ENCODE data around the gene SHBG. TPM values are rescaled to one million over a fixed set of nuclear protein-coding genes. Genes with fewer than 3 reads are reported as not detected.
"Not testable (repeated sequence)": the region's sequence is repeated elsewhere in the genome, so short reads cannot be mapped to it uniquely, and the experiment has no call there.

The SHBG gene, protein sequence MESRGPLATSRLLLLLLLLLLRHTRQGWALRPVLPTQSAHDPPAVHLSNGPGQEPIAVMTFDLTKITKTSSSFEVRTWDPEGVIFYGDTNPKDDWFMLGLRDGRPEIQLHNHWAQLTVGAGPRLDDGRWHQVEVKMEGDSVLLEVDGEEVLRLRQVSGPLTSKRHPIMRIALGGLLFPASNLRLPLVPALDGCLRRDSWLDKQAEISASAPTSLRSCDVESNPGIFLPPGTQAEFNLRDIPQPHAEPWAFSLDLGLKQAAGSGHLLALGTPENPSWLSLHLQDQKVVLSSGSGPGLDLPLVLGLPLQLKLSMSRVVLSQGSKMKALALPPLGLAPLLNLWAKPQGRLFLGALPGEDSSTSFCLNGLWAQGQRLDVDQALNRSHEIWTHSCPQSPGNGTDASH
- 0.13 TPM in 1 of 2 replicates, not detected in the other for total RNA-seq

- DNase-seq (ENCODE audit: low read depth in 2 of 2): no peak
Observed at GRCh38 chr17:7629939-7630571, at the start of gene SHBG. Gene SHBG (plus strand): TSS chr17:7630135. CDS start chr17:7630173, 38 bp downstream.

GRCh38 chr17:7580604-7581575, 49.0 kb upstream of the SHBG start:
- DNase-seq (ENCODE audit: low read depth in 2 of 2): no peak

GRCh38 chr17:7582396-7583252, 47.3 kb upstream of the SHBG start:
- no peak for DNase-seq (ENCODE audit: low read depth in 2 of 2)

GRCh38 chr17:7583253-7584109, 46.5 kb upstream of the SHBG start, which contains the start of gene MPDU1:
Gene MPDU1 (plus strand): TSS chr17:7583852. CDS start chr17:7583863, 11 bp downstream.
- DNase-seq (ENCODE audit: low read depth in 2 of 2): peak; percentile 90 to 96

DNA sequence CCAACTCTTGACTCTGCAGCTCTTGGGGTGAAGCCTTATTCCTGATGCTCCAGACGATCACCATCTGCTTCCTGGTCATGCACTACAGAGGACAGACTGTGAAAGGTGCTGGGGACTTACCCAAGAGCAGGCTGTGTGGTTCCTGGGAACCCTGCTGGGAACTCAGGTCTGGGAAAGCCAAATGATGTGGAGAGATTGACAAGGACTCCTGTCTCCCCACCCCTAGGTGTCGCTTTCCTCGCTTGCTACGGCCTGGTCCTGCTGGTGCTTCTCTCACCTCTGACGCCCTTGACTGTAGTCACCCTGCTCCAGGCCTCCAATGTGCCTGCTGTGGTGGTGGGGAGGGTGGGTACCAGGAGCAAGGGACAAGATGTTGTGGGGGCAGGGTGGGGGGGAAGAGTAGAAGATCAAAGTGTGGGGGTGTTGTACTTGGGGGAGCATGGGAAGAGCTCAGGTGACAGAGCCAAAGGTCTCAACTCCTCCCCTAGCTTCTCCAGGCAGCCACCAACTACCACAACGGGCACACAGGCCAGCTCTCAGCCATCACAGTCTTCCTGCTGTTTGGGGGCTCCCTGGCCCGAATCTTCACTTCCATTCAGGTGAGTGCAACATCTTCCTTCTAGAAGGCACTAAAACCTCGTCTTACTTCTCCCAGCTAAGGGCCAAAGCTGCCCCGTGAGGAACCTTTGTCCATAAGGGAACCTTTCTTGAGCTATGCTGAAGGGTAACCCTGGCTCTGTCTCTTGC, 43.1 kb upstream of the SHBG start:
- no peak for DNase-seq (ENCODE audit: low read depth in 2 of 2)

DNA sequence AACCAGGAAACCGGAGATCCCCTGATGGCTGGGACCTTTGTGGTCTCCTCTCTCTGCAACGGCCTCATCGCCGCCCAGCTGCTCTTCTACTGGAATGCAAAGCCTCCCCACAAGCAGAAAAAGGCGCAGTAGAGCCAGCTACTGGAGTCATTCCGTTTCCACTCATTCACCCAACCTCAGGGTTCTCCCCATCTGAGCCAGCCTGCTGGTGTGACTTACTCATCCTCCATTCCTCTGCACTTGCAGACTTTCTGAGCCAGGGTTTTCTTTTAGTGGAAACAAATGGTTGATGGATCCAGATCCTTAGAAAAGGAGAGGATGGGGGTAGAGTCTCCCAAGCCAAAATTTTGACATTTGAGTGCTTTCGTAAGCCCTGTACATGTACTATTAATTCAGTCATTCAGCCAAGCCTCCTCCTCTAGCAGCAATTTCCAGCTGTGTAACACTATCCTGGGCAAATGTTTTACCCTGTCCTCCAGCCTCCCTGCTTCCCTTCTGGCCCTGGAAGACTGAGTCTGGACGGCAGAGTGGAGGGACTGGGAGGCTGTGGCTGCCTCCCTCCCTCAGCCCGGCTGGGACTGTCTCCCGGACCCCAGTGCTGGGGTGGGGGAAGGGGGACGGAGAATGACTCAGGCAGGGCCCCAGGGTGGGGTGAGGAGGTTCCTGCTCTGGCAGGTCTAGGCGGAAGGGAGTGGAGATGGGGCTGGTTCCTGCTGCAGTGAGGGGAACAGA, 42.3 kb upstream of the SHBG start:
- DNase-seq (ENCODE audit: low read depth in 2 of 2): peak in 1 of 2 donors; percentile 38

GRCh38 chr17:7588553-7589203, 41.3 kb upstream of the SHBG start:
- no peak for DNase-seq (ENCODE audit: low read depth in 2 of 2)

DNA sequence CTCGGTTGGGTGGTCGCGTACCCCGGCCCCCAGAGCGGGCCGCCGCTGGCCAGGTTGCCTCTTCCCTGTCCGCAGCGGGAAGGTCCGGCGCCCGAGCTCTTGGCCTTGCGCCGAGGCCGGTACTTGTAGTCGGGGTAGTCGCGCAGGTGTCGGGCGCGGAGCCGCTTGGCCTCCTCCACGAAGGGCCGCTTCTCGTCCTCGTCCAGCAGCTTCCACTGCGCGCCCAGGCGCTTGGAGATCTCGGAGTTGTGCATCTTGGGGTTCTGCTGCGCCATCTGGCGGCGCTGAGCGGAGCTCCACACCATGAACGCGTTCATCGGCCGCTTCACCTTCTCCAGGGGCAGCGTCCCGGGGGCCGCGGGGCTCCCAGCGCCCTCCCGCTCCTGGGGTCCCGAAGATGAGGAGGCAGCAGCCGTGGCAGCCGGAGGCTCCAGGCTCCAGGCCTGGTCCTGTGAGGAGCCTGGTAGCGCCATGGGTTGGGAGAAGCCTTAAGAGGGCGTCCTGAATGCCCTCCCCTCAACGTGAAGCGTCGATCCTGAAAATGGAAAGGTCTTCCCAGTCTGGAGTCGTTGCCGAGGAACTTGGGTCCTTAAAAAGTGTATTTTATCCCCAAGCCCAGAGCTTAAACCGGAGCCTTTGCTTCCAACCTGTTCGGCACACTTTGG, 40.6 kb upstream of the SHBG start:
- peak; percentile 54 to 82 for DNase-seq (ENCODE audit: low read depth in 2 of 2)

GRCh38 chr17:7589891-7590691, 39.8 kb upstream of the SHBG start, which contains the start of gene SOX15:
Gene SOX15 (minus strand): TSS chr17:7590094. CDS start chr17:7589676, 418 bp downstream.
- no peak for DNase-seq (ENCODE audit: low read depth in 2 of 2)

DNA sequence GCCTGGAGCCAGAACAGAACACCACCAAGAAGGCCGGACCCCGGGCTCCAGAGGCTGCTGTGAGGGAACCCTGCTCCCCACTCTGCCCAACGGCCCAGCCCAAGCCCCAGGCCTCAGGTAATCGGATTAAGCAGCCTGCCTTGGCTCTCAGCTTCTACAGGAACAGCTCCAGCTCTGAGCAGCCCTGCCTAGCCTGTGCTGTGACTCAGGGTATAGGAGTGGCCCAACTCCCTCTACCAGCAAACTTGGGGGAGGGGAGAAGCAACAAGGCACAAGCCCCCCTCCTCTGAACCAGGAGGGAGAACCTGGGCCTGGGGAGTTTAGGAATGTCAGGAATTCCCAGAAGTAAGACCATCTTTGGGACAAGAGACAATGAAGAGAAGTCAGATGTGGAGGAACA, 39.2 kb upstream of the SHBG start:
- no peak for DNase-seq (ENCODE audit: low read depth in 2 of 2)

DNA sequence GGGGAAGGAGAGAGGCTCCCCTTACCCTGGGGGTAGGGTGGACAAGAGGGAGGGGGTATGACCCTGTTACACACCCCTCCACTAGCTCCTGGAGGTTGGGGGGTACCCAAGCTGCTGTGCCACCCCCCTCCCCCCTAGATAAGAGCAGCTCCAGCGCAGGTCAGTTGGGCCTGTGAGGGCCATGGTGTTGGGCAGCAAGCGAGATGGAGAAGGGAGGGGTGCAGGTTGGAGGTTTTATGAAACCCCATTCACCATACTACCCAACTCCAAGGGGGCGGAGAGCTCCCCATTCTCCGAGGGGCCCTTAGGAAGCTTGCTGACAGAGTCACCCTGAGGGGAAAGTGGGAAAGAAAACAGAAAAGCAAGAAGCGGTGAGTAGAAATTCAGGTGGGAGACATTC, 38.3 kb upstream of the SHBG start:
- DNase-seq (ENCODE audit: low read depth in 2 of 2): no peak

DNA sequence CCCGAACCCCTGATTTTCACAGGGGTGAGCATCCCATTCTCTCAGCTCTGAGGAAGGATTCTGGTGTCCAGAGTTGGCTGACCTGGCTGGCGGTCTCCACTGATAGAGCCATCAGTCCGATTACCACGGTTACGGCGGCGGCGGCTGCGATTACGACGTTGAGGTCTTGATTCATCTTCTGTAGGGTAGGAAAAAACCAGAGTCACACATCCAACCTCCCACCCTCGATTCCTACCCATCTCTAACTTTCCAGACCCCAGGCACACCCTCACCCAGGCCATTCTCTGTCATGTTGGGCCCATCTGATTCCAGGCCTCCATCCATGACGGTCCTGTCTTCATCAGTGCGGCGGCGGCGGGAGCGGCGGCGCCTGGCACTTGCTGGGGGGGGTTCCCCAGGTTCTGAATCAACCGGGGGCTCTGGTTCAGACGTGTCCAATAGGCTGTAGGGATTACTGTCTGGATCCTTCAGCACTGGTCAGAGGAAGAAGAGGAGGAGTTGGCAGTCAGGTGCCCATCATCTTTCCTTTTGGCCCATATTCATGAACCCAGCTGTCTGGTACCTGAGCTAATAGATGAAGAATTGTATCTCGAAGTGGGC, 37.4 kb upstream of the SHBG start:
- DNase-seq (ENCODE audit: low read depth in 2 of 2): no peak

DNA sequence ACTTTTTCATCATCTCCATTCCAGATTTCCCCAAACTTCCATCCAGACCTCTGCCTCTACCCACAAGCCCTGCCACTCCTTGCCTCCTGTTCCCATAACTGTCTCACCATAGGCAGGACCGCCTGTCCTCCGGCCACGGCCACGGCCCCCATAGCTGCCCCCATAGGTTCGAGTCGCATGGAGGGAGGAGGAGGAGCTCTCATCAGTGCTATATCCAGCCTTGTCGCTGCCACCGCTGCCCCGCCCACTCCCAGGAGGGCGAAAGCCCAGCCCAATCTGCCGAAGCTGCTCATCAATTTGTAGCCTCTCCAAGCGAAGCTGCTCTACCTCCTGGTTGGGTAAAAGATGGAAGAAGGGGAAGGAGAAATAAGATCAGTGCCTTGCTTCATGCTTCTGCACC, 36.6 kb upstream of the SHBG start:
- DNase-seq (ENCODE audit: low read depth in 2 of 2): no peak

GRCh38 chr17:7597561-7597960, 32.4 kb upstream of the SHBG start:
- DNase-seq (ENCODE audit: low read depth in 2 of 2): not testable (repeated sequence)

GRCh38 chr17:7606280-7606679, 23.7 kb upstream of the SHBG start:
- no peak for DNase-seq (ENCODE audit: low read depth in 2 of 2)

DNA sequence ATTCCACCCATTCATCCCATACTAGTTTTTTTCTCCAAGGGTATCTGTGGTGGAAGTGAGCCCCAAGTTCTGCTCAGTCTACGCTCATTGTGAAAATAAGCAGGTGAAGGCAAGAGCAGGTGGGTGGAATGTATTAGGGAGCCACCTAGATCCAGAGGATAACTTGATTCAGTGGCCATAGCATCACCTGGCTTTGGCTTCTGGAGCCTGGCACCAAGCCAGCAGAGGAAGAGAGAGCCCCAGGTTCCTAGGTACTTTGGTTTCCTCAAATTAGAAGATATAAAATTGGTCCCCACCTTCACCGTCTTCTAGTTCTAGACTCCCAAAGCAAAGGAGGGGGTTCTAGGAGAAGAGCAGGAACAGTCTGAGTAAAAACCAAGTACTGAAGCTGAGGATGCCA, 19.3 kb upstream of the SHBG start:
- DNase-seq (ENCODE audit: low read depth in 2 of 2): no peak
